Endometrium (tissue), 2 donors: ENCODE data around the gene TTN.

Source experiments
- FAIRE-seq: peaks from 2 replicates; lab custom pipeline; 2012; peaks lifted over from hg19 to GRCh38; lab: Jason Lieb, UNC
- donor health status: control.
- donor health status: control.

The TTN gene

DNA sequence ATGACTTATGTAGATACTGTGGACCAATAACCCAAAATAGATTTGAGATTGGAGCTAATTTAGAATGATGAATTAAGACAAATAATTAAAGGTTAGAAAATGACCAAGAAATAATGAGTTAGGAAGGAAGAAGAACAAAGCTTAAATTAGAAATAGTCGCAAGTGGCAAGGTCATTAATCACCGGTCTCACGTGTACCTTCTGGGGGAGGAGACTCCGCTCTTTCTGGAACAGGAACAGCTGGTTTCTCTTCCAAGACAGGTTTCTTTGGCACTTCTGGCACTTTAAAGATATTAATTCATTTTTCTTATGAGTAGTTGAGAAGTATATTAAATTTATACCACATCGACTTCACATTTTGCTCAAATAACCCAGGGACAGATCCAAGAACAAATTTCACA lies 156.7 kb downstream of the TTN start:
- no peak for FAIRE-seq

DNA sequence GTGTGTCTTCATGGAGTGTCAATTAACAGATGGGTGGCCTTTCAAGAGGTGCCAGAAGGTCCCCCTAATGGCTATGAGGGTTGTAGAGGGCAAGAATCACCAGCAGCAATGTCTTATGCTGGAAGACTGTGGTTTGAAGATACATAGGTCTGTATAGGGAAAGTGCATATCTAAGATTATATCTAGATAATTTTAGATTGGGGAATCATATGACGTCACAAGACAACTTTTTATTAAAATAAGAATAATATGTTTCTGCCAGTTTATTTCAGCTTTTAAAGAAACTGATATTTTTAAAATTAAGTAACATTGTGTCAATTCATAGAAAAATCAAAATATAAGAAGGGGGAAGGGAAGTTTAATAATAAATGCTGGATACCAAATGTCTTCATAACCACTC lies 162.3 kb downstream of the TTN start:
- FAIRE-seq = no peak

DNA sequence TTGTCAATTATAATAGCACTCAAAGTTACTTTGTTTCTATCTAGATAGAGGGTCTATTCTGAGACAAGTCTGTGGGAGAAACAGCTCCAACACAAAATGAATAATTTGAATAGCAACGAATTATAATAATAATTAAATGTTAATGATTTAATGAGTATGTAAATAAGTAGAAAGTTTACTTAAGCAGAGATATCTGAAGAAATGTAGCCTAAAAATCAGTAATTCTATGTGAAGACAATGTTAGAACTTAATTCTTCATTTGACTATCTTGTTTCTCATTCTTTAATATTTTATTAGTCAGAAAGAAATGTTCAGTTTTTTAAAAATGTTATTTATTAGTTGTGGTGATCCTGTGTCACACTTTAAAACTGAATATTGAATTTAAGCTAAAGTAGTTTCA lies 165.7 kb downstream of the TTN start:
- FAIRE-seq = no peak

DNA sequence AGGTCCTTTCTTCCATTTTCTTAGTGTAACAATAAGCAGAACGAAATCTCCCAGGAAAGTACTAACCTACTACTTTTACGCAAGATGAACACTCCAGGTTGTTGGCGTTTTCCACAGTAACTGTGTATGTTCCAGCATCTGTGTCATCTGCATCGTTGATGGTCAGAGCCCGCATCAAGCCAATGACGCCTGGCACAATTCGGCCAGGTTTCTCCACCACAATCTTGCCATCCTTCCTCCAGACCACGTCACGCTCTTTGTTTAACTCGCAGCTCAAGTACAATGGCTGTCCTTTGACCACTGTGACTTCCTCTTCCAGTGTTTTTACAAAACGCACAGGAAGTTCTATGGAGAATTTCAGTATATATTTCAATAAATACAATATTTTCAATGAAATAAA lies 171.3 kb downstream of the TTN start:
- FAIRE-seq = no peak

DNA sequence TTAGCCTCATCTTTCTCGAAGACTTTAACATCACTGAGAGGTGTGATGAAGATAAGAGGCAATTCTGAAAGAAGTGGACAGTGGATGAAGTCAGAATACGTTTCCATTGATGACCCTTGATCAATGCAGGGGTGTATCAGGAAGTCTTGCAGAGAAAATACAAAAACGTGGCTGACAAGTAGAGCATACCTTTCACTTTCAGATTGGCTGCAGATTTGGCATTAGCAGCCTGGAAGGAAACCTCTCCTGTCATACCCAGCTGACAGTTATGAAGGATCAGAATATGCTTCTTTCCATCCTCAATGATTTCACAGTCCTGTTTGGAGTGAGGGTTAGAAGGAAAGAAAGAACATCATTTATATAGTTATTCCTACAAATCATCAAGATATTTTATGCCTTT lies 174.5 kb downstream of the TTN start:
- FAIRE-seq = no peak

DNA sequence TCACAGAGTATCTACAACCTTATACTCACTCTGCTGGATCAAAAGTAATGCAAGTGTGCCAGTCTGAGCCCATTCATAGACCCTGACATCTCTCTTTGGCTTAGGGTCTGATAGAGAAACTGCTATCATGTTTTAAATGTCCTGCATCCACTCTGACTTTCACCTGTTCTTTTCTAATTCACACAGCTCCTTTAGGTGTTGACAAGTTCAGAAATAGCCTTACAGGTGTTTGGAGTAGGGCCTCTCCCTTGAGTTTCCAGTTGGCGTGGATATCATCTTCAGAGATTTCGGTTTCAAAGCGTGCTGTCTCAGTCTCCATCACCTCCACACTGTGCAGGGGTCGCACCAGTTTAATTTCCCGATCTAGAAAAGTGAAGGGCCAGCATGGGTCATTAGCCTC lies 176.6 kb downstream of the TTN start:
- FAIRE-seq = no peak

DNA sequence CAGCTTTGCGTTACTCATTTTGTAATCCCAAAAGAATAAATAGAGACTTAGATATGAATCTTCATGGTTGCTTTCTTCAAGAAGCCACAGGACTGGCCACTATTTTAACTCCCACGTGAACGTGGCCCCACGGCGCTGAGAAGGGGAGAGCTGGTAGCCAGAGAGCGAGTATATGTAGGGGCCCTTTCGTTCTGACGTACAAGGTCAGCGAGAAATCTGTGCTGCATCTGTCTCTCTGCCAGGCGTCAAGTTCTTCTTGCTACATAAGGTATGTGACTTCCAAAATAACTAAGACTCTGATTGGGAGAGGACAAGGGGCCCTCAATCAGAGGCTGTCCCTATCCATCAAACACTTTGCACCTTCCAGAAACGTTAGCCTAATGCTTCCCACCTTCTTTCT lies 177.8 kb downstream of the TTN start:
- FAIRE-seq = no peak

DNA sequence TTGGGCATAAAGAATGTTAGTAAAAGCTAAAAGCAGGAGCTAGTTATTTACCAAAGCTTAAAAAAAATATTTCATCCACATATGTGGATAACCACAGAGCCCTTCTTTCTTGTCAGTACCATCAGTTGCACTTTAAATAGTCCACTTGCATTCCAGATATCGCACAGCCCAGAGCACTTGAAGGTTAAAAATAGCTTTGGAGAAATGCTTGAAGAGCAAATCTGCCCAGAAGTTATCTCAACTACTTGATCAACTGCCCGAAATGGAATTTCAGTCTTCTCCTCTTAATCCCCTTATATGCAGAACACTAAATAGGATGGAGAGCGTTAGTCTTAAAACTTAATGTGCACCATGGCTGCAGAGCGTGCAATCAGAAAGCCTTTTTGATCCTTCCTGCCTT lies 178.6 kb downstream of the TTN start:
- no peak for FAIRE-seq

DNA sequence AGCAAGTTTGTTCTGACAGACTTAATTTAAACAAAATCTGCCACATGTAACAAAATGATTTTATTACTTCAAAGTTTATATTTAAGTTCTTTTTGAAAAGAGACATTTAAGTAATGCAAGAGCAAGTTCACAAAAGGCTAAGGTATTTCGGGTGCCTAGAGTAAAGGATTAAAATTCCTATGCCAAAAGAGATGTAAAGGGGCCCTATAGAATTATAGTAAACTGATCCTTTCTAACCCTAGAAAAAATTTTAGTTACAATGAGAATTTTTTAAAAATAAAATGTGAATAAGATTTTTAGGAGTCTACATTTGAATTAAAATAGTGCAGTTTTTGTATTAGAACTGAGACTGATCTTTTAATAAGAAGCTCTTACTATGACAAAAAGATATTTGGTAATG lies 179.8 kb downstream of the TTN start:
- no peak for FAIRE-seq

DNA sequence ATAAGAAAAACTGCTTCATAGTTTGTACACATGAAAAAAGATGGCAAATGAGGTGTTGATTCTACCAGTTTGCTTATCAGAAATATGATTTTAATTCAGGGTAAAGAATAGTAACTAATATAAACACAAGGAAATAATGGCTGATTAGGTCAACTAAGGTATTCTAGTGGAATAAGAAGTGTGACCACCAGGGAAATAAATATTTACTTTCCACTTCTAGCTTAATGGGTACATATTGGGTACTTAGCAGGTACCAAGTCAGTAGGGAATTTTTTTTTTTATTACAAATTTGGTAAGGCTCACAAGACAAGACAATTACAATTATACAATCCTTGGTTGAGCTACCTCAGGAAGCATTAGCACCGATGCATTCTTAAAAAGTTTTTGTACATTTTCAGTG lies 191.3 kb downstream of the TTN start:
- FAIRE-seq = no peak

DNA sequence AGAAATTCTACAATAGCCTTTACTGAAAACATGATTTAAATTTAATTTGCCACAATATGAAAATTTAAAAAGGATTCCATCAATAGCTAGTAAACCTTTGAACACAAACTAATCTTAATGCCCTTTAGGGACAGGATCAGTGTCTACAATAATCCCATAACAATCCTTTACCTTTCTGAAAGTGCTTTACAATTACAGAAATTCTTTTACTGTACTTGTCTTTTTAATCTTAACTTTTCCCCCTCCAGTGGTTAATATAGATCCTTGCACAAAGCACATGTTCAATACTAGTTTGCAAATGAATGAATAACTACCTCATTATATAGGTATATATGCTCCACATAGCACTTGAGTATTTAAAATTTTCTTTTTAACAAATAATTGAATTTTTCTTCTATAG lies 204.3 kb downstream of the TTN start:
- no peak for FAIRE-seq

DNA sequence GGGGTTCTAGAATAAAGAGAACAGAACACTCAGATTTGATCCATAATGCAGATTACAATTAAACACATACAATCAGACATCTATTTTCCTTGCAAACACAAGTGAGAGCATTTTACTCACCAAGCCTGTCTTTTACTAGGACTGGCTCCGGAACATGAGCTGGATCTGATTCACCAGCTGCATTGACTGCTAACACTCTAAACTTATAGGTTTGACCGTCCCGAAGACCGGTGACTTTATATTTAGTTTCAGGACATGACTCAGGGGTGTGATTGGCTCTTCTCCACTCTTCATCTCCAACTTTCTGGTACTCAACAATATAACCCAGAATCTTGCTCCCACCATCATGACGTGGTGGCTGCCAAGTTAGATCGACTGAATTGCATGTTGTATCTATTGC lies 214.6 kb downstream of the TTN start:
- FAIRE-seq = no peak

DNA sequence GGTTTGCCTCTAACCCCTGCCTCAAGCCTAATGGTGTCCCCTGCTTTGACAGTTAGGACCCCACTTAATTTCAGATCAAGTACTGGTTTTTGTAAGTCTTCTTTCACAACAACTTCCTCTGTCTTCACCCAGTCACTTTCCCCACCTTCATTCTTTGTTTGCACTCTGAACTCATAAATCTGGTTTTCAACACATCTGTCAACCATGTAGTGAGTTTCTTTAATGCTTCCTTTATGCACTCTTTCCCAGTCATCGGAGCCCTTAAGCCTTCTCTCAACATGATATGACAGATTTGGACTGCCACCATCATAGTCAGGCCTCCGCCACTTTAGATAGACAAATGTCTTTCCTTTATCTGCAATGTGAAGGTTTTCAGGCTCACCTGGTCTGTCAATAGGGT lies 217.9 kb downstream of the TTN start:
- FAIRE-seq = no peak

DNA sequence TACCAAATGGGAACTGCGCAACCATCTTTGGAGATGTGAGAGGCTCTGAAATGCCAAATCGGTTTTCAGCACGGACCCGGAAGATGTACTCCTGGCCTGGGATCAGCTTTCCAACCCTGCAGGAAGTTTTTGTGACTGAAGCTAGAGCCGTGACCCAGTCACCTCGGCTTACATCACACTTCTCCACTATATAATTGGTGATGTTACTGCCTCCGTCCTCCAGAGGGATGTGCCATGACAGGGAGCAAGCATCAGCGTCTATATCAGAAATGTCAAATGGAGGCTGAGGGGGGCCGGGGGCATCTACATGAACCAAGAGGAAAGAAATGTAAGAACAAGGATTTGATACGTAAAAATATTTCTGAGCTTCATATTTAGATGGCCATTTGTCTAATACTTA lies 222.6 kb downstream of the TTN start:
- FAIRE-seq = no peak

DNA sequence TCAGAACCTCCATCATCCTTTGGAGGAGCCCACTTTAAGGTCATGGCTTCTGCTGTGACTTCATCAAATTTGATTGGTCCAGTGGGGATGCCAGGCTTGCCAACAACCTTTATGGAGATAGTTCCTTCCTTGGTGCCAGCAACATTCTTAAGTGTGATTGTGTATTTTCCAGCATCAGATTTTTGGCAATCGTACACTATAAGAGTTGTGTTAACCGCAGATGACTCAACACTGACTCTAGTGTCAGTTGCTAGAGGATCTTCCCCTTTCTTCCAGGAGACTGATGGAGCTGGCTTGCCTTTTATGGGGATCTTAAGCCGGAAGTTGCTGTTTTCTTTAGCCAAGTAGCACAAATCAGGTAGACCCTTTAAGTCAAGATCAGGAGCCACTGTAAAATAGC lies 228.2 kb downstream of the TTN start:
- FAIRE-seq = no peak

DNA sequence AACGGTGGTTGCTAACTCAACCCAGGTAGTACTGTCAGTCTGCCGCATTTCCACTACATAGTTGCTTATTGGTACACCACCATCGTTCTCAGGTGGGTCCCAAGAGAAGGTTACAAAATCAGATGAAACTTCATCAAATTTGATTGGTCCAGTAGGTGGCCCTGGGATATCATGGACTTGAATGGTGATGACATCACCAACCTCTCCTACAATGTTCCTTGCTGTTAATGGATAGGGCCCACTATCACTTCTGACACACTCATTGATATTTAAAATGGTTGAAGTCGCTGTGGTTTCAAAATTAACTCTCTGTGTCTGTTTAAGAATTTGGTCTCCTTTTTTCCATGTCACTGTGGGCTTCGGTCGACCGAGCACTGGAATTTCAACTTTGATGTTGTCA lies 232.4 kb downstream of the TTN start:
- FAIRE-seq = no peak

DNA sequence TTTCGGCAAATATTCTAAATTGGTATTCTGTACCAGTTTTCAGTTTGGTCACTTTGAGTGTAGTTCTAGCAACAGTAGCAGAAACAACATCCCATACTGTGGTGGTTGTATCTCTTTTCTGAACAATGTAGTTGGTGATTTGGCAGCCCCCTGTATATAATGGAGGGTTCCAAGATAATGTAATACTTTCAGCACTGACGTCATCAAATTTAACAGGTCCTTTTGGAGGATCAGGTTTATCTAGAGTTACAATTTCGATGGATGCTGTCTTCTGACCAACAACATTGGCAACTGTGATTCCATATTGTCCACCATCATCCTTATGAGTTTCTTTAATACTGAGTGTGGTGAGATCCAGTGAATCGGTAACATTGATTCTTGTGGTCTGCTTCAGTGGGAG lies 239.0 kb downstream of the TTN start:
- FAIRE-seq = no peak

DNA sequence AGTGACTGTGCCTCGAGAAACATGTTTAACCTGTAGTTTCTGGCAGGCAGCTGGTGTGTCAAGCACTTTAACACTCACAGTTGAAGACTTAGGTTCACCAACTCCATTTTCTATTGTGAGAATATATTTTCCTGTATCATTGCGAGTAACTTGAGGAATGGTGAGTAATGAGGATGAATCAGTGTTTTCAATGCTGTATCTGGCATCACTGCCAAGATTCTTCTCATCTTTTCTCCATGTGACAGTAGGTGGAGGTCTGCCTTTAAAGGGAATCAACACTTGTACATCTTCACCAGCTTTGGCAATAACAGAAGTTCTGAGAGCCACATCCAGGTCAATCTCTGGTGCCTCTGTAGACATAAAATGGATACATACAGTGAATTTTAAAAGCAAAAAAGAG lies 254.2 kb downstream of the TTN start:
- no peak for FAIRE-seq

DNA sequence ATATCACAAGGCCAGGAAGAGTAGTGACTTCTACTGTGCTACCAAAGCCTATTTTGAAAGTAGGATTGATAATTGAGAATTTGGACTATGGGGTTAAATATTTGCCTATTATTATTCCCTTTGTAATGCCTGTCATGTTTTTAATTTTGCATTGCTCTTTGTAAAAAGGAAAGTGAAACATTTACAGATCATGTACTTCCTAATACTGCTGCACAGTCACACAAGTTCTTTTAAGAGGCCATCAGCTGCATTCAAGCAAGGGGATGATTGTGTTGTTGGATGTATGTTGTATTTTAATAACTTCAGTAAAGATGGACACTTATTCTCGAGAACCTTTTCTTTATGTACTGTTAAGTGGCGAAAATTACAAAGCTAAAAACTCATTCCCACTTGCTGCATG lies 256.9 kb downstream of the TTN start:
- no peak for FAIRE-seq

DNA sequence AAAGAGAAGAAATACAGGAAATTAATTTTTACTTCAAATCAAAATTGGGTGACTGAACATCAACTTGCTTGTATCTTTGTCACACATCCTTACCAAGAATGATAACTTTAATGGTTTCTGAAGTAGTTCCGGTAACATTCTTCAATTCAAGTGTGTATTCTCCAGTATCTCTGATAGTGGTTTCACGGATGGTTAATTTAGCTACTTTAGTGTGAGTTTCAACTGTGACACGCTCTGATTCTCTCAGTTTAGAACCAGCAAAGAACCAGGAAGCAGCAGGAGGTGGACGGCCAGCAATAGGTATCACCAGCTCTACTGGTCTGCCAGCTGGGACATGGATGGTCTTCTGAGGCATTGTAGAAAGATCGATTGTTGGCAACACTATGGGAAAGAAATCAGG lies 264.7 kb downstream of the TTN start:
- FAIRE-seq = no peak

DNA sequence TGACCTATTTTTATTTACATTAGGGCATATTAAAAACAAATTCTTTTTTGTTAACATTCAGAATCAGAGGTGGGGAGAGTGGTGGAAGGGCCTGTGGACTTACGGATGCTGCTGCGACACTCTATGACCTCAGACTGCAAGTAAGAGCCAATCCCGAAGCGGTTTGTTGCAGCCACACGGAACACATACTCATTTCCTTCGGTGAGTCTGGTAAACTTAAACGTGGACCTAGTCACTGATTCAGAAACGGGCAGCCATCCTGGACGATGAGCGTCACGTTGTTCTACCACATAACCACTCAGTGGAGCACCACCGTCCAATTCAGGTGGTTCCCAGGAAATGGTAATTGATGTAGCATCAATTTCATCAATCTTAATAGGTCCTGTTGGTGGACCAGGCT lies 265.1 kb downstream of the TTN start:
- FAIRE-seq = no peak

DNA sequence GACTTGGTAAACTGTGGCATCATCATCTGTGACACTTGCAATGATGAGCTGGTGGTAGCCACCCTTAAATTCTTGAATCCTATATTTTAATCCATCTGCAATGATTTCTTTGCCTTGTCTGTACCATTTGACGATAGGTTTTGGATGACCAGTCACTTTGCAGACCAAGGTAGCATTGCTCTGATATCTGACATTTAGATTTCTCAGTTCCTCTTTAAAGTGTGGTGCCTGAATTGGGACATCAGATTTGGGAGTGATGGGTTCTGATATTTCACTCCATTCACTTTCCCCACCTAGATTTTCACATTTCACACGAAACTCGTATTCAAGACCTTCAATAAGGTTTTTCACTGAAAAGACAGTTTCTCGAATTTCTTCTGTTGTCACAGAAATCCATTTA lies 271.2 kb downstream of the TTN start:
- FAIRE-seq = no peak

DNA sequence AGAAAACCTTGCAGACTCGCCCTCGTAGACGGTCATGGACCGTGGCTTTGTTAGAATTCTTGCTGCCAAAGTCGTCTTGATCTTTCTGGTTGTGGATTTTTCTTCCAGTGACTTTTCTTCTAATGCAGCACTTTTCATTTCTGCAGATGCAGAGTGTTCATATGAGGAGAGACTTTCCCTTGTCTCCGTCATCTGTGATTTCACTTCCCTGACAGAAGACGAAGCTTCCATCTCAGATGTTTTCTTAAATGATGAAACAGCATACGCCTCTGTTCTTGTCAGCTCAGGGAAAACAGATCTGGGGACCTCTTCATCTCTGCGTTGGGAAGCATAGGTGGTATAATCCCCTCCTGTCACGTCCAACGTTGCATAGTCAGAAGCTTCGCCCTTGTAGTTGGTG lies 276.1 kb downstream of the TTN start:
- FAIRE-seq = no peak

DNA sequence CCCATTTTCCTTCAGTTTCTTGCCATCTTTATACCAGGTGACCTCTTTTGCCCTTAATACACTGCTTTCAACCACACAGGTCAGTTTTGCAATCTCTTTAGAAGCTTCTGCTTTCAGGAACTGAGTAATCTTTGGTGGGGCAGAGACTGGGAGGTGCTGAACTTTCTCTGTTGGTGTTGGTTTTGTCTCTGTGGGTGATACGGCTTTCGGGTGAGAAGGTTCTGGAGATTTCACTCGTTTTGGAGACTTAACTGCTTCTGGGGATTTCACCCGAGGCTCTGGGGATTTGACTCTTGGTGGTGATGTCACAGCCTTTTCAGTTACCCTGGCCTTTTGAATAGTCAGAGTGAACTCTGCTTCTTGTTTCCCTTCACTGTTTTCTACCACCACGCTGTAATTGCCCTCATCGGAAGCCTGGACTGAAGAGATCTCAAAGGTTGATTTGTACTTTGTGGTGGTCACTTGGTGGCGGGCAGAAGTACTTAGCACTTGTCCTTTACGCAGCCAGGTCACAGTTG lies 276.5 kb downstream of the TTN start:
- no peak for FAIRE-seq

DNA sequence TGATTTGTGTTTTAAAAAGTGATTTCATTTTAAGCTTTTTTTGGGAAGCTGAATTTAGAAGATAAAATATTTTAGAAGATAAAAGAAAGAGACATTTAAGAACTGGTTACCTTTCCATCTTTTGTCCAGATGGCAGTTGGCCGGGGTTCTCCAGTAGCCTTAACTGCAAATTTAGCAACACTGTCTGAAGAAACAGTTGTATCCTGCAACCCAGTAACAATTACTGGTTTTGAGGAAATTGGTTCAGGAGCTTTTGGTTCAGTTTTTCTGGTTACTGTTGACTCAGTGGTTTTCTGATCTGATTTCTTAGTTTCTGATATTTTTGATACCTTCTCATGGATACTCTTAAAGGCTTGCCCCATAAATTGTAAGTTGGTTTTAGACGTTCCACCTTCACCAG lies 277.1 kb downstream of the TTN start:
- FAIRE-seq = no peak
